Measurements from ENCODE around the gene HLCS.

DNA sequence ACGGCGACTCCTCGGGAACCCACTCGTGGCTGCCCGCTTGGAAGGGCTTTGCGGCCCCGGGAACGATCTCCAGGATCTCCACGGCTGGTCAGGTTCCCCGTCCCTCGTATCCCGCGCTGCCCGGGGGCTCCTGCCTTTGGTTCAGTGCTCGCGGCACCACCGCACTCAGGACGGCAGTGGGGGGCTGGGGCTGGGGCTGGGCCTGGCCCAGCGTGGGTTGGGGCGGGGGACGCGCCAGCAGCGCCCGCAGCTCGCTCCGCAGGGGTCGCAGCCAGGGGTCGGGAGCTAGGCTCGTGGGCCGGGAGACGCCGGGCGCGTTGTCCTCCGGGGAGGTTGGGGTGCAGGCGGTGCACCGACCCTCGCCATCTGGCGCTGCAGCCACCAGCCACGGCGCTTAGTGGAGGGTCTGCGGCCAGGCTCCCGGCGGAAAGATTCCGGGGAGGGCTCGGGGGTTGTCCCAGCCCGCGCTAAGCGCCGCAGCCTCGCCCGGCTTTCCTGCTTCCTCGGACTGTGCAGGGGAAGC, 258.6 kb downstream of the HLCS start:
- no peak for TF ChIP-seq YY1 (tag by site-specific recombination; IDR thresholded peaks at IDR 0.05)
- TF ChIP-seq, protein P1, sequence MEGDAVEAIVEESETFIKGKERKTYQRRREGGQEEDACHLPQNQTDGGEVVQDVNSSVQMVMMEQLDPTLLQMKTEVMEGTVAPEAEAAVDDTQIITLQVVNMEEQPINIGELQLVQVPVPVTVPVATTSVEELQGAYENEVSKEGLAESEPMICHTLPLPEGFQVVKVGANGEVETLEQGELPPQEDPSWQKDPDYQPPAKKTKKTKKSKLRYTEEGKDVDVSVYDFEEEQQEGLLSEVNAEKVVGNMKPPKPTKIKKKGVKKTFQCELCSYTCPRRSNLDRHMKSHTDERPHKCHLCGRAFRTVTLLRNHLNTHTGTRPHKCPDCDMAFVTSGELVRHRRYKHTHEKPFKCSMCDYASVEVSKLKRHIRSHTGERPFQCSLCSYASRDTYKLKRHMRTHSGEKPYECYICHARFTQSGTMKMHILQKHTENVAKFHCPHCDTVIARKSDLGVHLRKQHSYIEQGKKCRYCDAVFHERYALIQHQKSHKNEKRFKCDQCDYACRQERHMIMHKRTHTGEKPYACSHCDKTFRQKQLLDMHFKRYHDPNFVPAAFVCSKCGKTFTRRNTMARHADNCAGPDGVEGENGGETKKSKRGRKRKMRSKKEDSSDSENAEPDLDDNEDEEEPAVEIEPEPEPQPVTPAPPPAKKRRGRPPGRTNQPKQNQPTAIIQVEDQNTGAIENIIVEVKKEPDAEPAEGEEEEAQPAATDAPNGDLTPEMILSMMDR (tag by site-specific recombination; IDR thresholded peaks at IDR 0.05), result no peak
- TF ChIP-seq, protein P2, sequence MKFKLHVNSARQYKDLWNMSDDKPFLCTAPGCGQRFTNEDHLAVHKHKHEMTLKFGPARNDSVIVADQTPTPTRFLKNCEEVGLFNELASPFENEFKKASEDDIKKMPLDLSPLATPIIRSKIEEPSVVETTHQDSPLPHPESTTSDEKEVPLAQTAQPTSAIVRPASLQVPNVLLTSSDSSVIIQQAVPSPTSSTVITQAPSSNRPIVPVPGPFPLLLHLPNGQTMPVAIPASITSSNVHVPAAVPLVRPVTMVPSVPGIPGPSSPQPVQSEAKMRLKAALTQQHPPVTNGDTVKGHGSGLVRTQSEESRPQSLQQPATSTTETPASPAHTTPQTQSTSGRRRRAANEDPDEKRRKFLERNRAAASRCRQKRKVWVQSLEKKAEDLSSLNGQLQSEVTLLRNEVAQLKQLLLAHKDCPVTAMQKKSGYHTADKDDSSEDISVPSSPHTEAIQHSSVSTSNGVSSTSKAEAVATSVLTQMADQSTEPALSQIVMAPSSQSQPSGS (tag by site-specific recombination; IDR thresholded peaks at IDR 0.05; ENCODE audit: low read depth), result no peak
- no peak for TF ChIP-seq ZNF341 (tag by site-specific recombination; IDR thresholded peaks at IDR 0.05; ENCODE audit: low read depth)
- TF ChIP-seq ZNF426 (tag by site-specific recombination; IDR thresholded peaks at IDR 0.05), result no peak
- TF ChIP-seq ZIC2 (tag by site-specific recombination; IDR thresholded peaks at IDR 0.05), result no peak
